GM12875 (cell line): ENCODE measurements around the gene DESI2.
"Not testable (repeated sequence)": the region's sequence is repeated elsewhere in the genome, so short reads cannot be mapped to it uniquely, and the experiment has no call there.

ENCODE experiments used
- H3K4me3 ChIP-seq: one replicate; pipeline ENCODE4 v1.5.1; 2011; ENCODE audit warnings: low read depth, low read length, control low read depth
- TF ChIP-seq, protein P1 (sequence below): IDR thresholded peaks from 2 replicates; pipeline ENCODE4 v1.5.1; 2011; ENCODE audit warnings: low read depth, mild to moderate bottlenecking, control low read depth, inconsistent platforms, low read length, moderate library complexity, borderline replicate concordance; ENCODE audit not compliant: insufficient read depth

DESI2 gene

DNA sequence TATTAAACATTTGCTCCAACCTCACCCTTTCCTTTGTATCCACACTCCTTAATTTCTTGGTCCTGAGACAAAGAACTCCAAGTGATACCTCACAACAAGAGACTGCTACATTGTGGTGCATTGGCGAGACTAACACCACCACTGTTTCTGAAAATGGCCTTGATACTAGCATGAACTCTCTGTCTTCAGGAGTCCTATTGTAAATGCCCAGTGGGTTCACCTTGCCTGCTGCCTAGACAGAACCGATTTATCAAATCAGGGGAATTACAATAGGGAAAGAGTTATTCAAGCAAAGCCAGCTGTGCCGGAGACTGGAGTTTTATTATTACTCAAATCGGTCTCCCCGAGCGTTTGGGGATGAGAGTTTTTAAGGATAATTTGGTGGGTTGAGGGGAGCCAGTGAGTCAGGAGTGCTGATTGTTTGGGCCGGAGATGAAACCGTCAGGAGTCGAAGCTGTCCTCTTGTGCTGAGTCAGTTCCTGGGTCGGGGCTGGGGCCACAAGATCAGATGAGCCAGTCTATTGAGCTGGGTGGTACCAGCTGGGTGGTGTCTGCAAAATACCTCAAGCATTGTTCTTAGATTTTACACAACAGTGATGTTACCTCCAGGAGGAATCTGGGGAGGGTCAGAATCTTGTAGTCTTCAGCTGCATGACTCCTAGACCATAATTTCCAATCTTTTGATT, 83.1 kb downstream of the DESI2 start:
- H3K4me3 ChIP-seq = no peak overlapping the region
- TF ChIP-seq, protein P1, sequence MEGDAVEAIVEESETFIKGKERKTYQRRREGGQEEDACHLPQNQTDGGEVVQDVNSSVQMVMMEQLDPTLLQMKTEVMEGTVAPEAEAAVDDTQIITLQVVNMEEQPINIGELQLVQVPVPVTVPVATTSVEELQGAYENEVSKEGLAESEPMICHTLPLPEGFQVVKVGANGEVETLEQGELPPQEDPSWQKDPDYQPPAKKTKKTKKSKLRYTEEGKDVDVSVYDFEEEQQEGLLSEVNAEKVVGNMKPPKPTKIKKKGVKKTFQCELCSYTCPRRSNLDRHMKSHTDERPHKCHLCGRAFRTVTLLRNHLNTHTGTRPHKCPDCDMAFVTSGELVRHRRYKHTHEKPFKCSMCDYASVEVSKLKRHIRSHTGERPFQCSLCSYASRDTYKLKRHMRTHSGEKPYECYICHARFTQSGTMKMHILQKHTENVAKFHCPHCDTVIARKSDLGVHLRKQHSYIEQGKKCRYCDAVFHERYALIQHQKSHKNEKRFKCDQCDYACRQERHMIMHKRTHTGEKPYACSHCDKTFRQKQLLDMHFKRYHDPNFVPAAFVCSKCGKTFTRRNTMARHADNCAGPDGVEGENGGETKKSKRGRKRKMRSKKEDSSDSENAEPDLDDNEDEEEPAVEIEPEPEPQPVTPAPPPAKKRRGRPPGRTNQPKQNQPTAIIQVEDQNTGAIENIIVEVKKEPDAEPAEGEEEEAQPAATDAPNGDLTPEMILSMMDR = no peak

DNA sequence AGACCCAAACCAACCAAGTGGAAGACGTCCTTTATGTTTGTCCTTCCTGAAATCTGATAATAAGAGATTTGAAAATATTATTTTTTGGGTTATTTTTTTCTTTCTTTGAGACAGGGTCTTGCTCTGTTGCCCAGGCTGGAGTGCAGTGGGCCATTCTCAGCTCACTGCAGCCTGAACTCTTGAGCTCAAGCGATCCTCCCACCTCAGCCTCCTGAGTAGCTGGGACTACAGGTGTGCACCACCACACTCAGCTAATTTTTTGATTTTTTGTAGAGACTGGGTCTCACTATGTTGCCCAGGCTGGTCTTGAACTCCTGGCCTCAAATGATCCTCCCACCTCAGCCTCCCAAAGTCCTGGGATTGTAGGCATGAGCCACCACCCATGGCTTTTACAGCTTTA, 86.2 kb downstream of the DESI2 start:
- not testable (repeated sequence) for H3K4me3 ChIP-seq

DNA sequence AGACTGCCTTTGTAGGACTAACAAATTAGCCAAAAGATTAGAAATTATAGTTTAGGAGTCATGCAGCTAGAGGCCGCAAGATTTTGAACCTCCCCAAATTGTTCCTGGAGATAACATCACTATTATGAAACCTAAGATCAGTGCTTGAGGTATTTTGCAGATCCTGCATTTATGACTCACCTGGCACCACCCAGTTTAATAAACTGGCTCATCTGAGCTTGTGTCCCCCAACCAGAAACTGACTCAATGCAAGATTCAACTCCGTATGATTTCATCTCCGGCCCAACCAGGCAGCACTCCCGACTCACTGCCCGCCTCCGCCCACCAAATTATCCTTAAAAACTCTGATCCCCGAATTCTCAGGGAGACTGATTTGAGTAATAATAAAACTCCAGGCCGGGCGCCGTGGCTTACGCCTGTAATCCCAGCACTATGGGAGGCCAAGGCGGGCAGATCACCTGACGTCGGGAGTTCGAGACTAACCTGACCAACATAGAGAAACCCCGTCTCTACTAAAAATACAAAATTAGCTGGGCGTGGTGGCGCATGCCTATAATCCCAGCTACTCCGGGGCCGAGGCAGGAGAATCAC, 87.2 kb downstream of the DESI2 start:
- H3K4me3 ChIP-seq = not testable (repeated sequence)

DNA sequence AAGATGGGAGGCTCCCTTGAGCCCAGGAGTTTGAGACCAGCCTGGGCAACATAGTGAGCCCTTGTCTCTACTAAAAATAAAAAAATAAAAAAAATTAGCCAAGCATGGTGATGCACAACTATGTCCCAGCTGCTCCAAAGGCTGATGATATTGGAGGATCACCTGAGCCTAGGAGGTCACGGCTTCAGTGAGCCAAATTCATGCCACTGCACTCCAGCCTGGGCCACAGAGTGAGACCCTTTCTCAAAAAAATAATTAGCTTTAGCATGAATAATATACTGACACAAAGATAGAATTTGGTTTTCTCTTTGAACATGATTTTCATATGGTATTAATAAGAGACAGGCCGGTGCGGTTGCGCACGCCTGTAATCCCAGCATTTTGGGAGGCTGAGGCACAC, 88.8 kb downstream of the DESI2 start:
- TF ChIP-seq, protein P1 = no peak
- H3K4me3 ChIP-seq = no peak overlapping the region

DNA sequence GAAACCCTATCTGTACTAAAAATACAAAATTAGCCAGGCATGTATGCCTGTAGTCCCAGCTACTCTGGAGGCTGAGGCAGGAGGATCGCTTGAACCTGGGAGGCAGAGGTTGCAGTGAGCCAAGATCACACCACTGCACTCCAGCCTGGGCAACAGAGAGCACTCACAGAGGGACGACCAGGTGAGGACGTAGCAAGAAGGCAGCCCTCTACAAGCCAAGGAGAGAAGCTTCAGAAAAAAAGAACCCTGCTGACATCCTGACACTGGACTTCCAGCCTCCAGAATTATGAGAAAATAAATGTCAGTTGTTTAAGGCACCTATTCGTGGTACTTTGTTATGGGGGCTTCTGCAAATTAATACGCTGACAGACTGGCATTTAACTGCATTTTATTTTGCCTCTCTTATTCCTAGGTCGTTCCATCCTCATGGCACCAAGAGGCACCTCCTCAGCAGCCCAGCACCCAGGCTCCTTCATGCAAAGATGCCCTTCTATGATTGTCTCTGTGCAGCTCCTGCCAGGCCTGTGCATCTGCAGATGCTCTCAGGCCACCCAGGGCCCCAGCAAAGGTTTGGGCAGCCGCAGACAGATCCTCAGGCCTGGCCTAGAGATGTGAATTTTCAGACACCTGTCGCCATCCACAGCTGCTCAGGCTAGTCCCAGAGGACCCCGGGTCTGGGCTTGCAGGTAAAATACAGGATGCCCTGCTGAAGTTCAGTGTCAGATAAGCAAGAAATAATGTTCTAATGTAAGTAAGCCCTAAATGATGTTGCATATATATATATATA, 96.5 kb downstream of the DESI2 start:
- TF ChIP-seq, protein P1 = no peak
- no peak overlapping the region for H3K4me3 ChIP-seq

DNA sequence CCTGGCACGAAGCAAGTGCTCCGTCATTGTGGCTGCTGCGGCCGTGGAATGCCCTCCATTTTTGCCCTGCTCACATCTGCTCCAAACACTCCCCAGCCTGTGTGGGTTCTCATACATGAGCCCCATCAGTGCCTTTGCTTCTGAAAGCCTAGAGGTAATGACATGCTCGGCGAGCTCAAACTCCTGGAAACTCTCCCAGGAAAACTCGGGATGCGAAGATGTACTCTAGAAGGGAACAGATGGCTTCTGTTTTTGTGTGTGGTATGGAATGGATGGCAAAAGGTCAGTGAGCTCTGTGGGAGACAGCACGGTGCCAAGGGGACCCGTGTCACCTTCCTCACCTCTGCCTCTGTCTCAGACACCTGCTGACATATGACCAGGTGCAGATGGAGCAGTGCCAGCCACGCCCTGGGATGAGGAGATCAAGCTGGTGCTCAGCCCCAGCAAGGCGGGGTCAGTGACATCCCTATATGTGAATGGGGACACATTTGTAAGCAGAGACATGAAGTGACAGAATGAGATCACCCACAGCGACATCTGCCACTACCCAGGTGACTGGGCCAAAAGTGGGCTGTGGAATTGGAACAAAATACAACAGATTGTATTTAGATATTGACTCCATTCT, 98.5 kb downstream of the DESI2 start:
- TF ChIP-seq, protein P1 = no peak
- H3K4me3 ChIP-seq = no peak overlapping the region

DNA sequence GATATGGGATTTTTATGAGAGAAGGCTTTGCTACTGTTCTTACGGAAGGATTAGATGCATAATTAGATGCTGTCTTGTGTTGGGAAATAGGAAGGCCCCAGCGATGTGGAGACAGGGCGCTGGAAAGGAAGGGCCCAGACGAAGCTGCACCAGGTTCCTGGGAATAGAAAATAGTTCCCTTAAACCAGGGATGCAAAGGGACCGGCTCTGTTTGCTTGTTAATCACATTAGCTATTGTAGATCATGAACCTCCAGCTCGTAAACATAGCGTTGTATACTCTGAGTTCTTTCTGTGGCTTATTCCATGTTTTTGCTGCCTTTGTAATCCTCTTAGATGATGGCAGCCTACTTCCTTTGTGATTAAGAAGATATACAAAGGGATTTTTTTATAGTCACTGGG, 102.7 kb downstream of the DESI2 start:
- no peak overlapping the region for H3K4me3 ChIP-seq
- TF ChIP-seq, protein P1 = no peak
